Activated CD4-positive, alpha-beta memory T cell treated with anti-CD3 and anti-CD28 coated beads for 36 hours (primary cell): ENCODE data around the gene KCNK5. TPM values are rescaled to one million over a fixed set of nuclear protein-coding genes. Genes with fewer than 3 reads are reported as not detected.

ENCODE experiments used
- total RNA-seq, 2 experiments: library from RNA; stranded (reverse); gene quantifications; one replicate each; pipeline ENCODE4 v1.2.3, GENCODE V29; 2021

The KCNK5 gene
- total RNA-seq, 2 experiments from 2014 or later = 16.2 to 16.5 TPM

Other genes starting within 250 kb of the KCNK5 start
- gene GLP1R, start 180.7 kb downstream of the KCNK5 start, total RNA-seq = under 1 TPM in 1 of 2 experiments, not detected in 1; 0.07 TPM
- 10 to 100 TPM; 12.3 to 12.9 TPM for gene SAYSD1, start 114.3 kb downstream of the KCNK5 start, total RNA-seq
- not detected for gene KCNK17, start 84.9 kb upstream of the KCNK5 start, total RNA-seq
- gene KCNK16, start 93.2 kb upstream of the KCNK5 start, total RNA-seq = not detected